ENCODE data around the gene PEX5L. TPM values are rescaled to one million over a fixed set of nuclear protein-coding genes. Genes with fewer than 3 reads are reported as not detected.

PEX5L gene
- total and polyA plus RNA-seq, 10 of the 15 experiments (the other 5 are each of a cell fraction or from before 2014, with no cell fraction given): 0.11 to 17.0 (median 0.50) TPM

- no peaks in the 10 kb centered on the region for H4K20me1 ChIP-seq (ENCODE audit: control insufficient read depth, insufficient read depth)
- ChIA-PET RAD21 (ENCODE audit: unreplicated experiment) (interaction anchor here (1.0 to 3.2 kb wide), 3 partner anchors 30 to 372 kb away, joined by 3 to 20 read pairs (median 7); no protein-coding TSS in a partner anchor), CTCF (interaction anchor here (0.6 to 3.8 kb wide), 2 partner anchors 30 to 58 kb away, joined by 3 to 19 read pairs; no protein-coding TSS in a partner anchor), SMC1A (ENCODE audit: uncharacterized antibody, unreplicated experiment) (interaction anchor here (1.2 to 4.4 kb wide), 4 partner anchors 9 to 60 kb away, joined by 4 to 38 read pairs (median 6); no protein-coding TSS in a partner anchor), POLR2A (interaction anchor here (0.7 to 2.9 kb wide), 2 partner anchors 9 to 75 kb away, joined by 3 to 17 read pairs; no protein-coding TSS in a partner anchor)
- 98% methylated on average over 8 of the region's 9 CpGs for WGBS (ENCODE audit: insufficient coverage, insufficient replicate concordance, low lambda C conversion rate, missing lambda C conversion rate)
- H3K36me3 ChIP-seq (ENCODE audit: control insufficient read depth in 2 of 2, insufficient read depth in 2 of 2, low read length in 1 of 2): no peaks in the 10 kb centered on the region
- H3K9ac ChIP-seq (ENCODE audit: control insufficient read depth, insufficient read depth, low read length): no peak overlapping the region
- ATAC-seq (no peak), DNase-seq (ENCODE audit: low read depth, low spot score) (no peak), FAIRE-seq (no peak)
- intact Hi-C loops (cut with micrococcal nuclease; ENCODE audit: unreplicated experiment) (loop anchor here (5.0 to 10.0 kb wide), 2 partner anchors 79 to 306 kb away; partner anchors contain the start of gene PEX5L), in situ Hi-C loops (cut with MboI) (loop anchor here (25.0 kb wide), 2 partner anchors 896 to 1446 kb away; partner anchors contain the start of gene ZMAT3)
- H3K79me2 ChIP-seq (ENCODE audit: control insufficient read depth, insufficient read depth, low read length): no peaks in the 10 kb centered on the region
- no TSS peak for BruUV-seq (replicated peaks)
- H2AFZ ChIP-seq (ENCODE audit: control insufficient read depth, low read depth, low read length): no peak overlapping the region
- no peak overlapping the region for H3K4me2 ChIP-seq (ENCODE audit: control insufficient read depth, insufficient read depth)
- no peak overlapping the region for H3K27ac ChIP-seq (ENCODE audit: control insufficient read depth, insufficient read depth)
- H3K4me1 ChIP-seq (ENCODE audit: control insufficient read depth, insufficient read depth, low read length): peaks cover 37% of the 10 kb centered on the region
- H3K4me3 ChIP-seq: no peak overlapping the region
- H3K27me3 ChIP-seq (replicated peaks in 1 of 2; ENCODE audit: control insufficient read depth in 2 of 2, insufficient read depth in 2 of 2, low read length in 1 of 2): no peaks in the 10 kb centered on the region
- H3K9me3 ChIP-seq (replicated peaks; ENCODE audit: control insufficient read depth, insufficient read depth, low read length): no peaks in the 10 kb centered on the region; the same call in 1 of the 3 replicates
- TF ChIP-seq MYC (IDR thresholded peaks at IDR 0.05; ENCODE audit: insufficient read depth, insufficient read length, insufficient replicate concordance, low read length, severe bottlenecking) (no peak), SUZ12 (IDR thresholded peaks at IDR 0.05; ENCODE audit: unreplicated experiment) (no peak), MEF2B (IDR thresholded peaks at IDR 0.05; ENCODE audit: partially characterized antibody, poor library complexity, severe bottlenecking) (no peak), MEF2A (IDR thresholded peaks at IDR 0.05; ENCODE audit: insufficient read depth, low read depth, low read length) (no peak), ZNF24 (IDR thresholded peaks at IDR 0.05) (no peak), SMAD1 (IDR thresholded peaks at IDR 0.05; ENCODE audit: low read depth, partially characterized antibody) (no peak), ZSCAN29 (IDR thresholded peaks at IDR 0.05) (no peak), ZNF384 (IDR thresholded peaks at IDR 0.05; ENCODE audit: borderline replicate concordance, low read depth, low read length) (no peak), MXI1 (IDR thresholded peaks at IDR 0.05; ENCODE audit: low read depth, low read length) (no peak), TBL1XR1 (IDR thresholded peaks at IDR 0.05; ENCODE audit: low read depth, low read length) (no peak), RFX5 (IDR thresholded peaks at IDR 0.05; ENCODE audit: low read depth, low read length) (no peak), NR2F1 (conservative IDR thresholded peaks at IDR 0.05) (no peak), POLR2AphosphoS5 (IDR thresholded peaks at IDR 0.05; ENCODE audit: low read length) (no peak), IKZF2 (IDR thresholded peaks at IDR 0.05) (no peak)
Measured at GRCh38 chr3:179958759-179959158, 78.0 kb downstream of the PEX5L start.
